Heart right ventricle (tissue), 16 donors: ENCODE results near the gene CNNM2. TPM values are rescaled to one million over a fixed set of nuclear protein-coding genes. Genes with fewer than 3 reads are reported as not detected.
A peak's percentile ranks its signal among the peaks of the same experiment; 100 is the strongest.

Experiments used
- ATAC-seq, 8 donors: fragments of 200-7000 bp; cut with Tn5 transposase; one replicate each; pipeline ENCODE4 v1.9.1; 2020; ENCODE audit warnings: mild to moderate bottlenecking in 8 of 8, moderate library complexity in 8 of 8, moderate number of reproducible peaks in 1 of 8
- DNase-seq, 2 donors: peaks; one replicate each; pipeline ENCODE4 v3.0.0-alpha.2; 2020
- H3K27ac ChIP-seq, 10 donors: fragments of 200-600 bp; sonication (generic) in 2 of 10; one replicate each; pipeline versions ENCODE4 v1.5.0 to v1.8.0; 2020 to 2022; ENCODE audit warnings: mild to moderate bottlenecking in 3 of 10
- H3K27me3 ChIP-seq, 7 donors: fragments of 200-600 bp; one replicate each; pipeline ENCODE4 v1.8.0; 2021 to 2022; ENCODE audit warnings: mild to moderate bottlenecking in 2 of 7
- H3K36me3 ChIP-seq, 9 donors: fragments of 200-600 bp; sonication (generic) in 1 of 9; one replicate each; pipeline versions ENCODE4 v1.5.0 to v1.8.0; 2020 to 2022; ENCODE audit warnings: mild to moderate bottlenecking in 2 of 9
- H3K4me1 ChIP-seq, 9 donors: fragments of 200-600 bp; sonication (generic) in 1 of 9; one replicate each; pipeline versions ENCODE4 v1.5.0 to v1.8.0; 2020 to 2022; ENCODE audit warnings: mild to moderate bottlenecking in 4 of 9
- H3K4me3 ChIP-seq, 10 donors: fragments of 200-600 bp; sonication (generic) in 2 of 10; one replicate each; pipeline versions ENCODE4 v1.5.0 to v1.8.0; 2020 to 2022; ENCODE audit warnings: mild to moderate bottlenecking in 7 of 10, moderate library complexity in 2 of 10
- H3K9me3 ChIP-seq, 11 donors: fragments of 200-600 bp in 10 of 11; sonication (generic) in 2 of 11; one replicate each; pipeline versions ENCODE4 v1.5.0 to v1.8.0; 2013 to 2022; ENCODE audit warnings: mild to moderate bottlenecking in 2 of 11, control low read depth in 1 of 11, moderate library complexity in 1 of 11
- CTCF ChIP-seq, 9 donors: fragments of 200-600 bp; sonication (generic) in 2 of 9; IDR thresholded peaks; one replicate each; pipeline versions ENCODE4 v1.5.0 to v1.8.0; 2021 to 2022; ENCODE audit warnings: antibody characterized with exemption in 9 of 9, mild to moderate bottlenecking in 5 of 9, moderate library complexity in 1 of 9
- WGBS, 2 donors: extraction: QIAGEN DNeasy Blood & Tissue Kit; methylation state at CpG; one replicate each; pipeline ENCODE4 v1.1.7; 2013; ENCODE audit warnings: inconsistent platforms in 1 of 2; 5-methylcytosine and 5-hydroxymethylcytosine counted together
- intact Hi-C, 10 donors: fragments of 100-400 bp; cut with DNase I; formaldehyde crosslinking; loops; one replicate each; pipeline versions ENCODE4 v1.11.1 to v1.14.2; 2022
- polyA plus RNA-seq, 2 donors: library from polyadenylated mRNA; stranded (reverse); fragments of 200-250 nt; gene quantifications; one replicate each; pipeline ENCODE4 v1.2.3, GENCODE V29; 2013
- total RNA-seq, 10 donors: library from RNA; stranded (reverse); fragmentation: NEBNext Ultra II Directional in 3 of 10; extraction: Animal tissue kit (Norgen Biotek cat#: 25700) in 3 of 10; gene quantifications; one replicate each; pipeline versions ENCODE4 v1.2.1 to v1.2.4, GENCODE V29; 2021 to 2023
- donor health status: Arrhythmogenic right ventricular cardiomyopathy.
- donor health status: ischemic (EF 13 %, LVEDD 7.1; RV severe dilation, severe dysfunction).
- donor health status: healthy with polysubstance abuse.
- donor health status: DM: no; HTN: yes; CAD: no.
- donor health status: DM: no; HTN: no; CAD: no.
- donor health status: ischemic (EF 25% LVEDD 6.9; RV normal size, moderate dysfunction).
- donor health status: ischemic (EF 25% LVEDD 5.7; RV mildly dilated, moderate dysfunction).
- donor health status: healthy.
- donor health status: DM: yes; HTN: yes; CAD: no.
- donor health status: Ischemic cardiomyopathy.
- donor health status: ischemic (EF 35%, LVEDD 5.7; RV mildly dilated, moderate dysfunction).
- donor health status: nonischemic (EF 11% LVEDD 7.7; RV severe dilation, severe dysfunction).
- donor health status: DM: yes; HTN: yes; CAD: no.
- donor health status: PGD.
- donor health status: ischemic (EF 29% LVEDD 5.4; RV normal size, mild dysfunction).
- donor health status: nonischemic (EF 23%, LVEDD 6.1; RV moderate dilation, normal function).

The CNNM2 gene
- total and polyA plus RNA-seq, 12 donors, result 1.3 to 5.3 (median 3.9) TPM

GRCh38 chr10:103055105-103055504 lies 137.0 kb downstream of the CNNM2 start:
- TF ChIP-seq CTCF (IDR thresholded peaks at IDR 0.05), result no peak
- WGBS, 2 donors, result 59 to 62% methylated on average over 4 of the region's 4 CpGs
- ATAC-seq (no peak), DNase-seq (no peak)
- intact Hi-C loops, result loop anchor here in 2 of 10 donors (2.0 to 5.0 kb wide), 2 partner anchors 127 to 134 kb away; no protein-coding TSS in a partner anchor
- peaks cover 0 to 11% (median 0%) of the 10 kb centered on the region in 9 donors for H3K36me3 ChIP-seq
- H3K4me3 ChIP-seq, result no peak overlapping the region
- H3K27me3 ChIP-seq, result no peaks in the 10 kb centered on the region
- H3K4me1 ChIP-seq, result peaks cover 0 to 52% (median 25%) of the 10 kb centered on the region in 9 donors
- peak overlapping the region in 2 of 10 donors; percentile 3 to 54 for H3K27ac ChIP-seq
- H3K9me3 ChIP-seq, result no peaks in the 10 kb centered on the region

DNA sequence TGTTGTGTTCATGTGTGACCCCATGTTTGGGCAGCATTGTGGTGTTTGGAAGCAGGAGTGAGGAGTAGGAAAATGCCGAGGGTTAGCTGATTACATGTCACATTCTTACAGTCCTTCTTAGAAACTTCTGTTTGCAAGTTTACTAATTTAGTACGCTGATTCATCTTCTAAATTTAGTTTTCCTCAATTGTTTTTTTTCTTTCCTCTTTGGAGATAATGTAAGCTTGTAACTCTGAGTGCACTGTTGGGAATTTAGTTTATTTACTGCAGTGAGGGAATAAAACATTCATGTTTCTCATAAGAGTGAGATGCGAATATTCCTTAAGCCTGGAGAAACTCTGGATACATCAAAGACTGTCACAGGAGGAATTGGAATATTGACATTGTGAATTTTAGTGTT lies 139.9 kb downstream of the CNNM2 start:
- H3K4me3 ChIP-seq, result no peak overlapping the region

DNA sequence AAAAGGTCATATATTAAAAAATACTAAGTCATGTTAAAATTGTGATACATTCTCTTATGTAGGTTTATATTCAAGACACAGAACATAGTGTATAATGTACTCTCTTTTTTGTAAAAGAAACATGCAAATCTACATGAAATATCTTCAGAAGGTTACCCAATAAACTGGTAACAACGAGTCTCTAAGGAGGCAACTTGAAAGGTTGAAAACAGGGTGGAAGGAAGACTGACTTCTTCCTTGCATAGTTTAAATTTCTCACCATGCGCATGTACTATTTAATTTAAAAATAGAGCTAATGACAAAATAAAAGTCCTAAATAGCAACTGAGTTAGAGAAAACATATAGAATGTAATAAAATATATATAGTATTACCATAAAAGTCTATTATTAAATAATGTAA lies 142.5 kb downstream of the CNNM2 start:
- no peaks in the 10 kb centered on the region for H3K9me3 ChIP-seq
- H3K27me3 ChIP-seq, result no peaks in the 10 kb centered on the region
- ATAC-seq (no peak), DNase-seq (no peak)
- no peak for TF ChIP-seq CTCF (IDR thresholded peaks at IDR 0.05)
- no peak overlapping the region for H3K4me3 ChIP-seq
- intact Hi-C loops, result loop anchor here in 6 of 10 donors (10.0 kb wide), 3 partner anchors 226 to 336 kb away; partner anchors contain the start of gene CYP17A1 (in 1 of the 6)
- peaks cover 0 to 7% (median 0%) of the 10 kb centered on the region in 9 donors for H3K36me3 ChIP-seq
- H3K4me1 ChIP-seq, result peaks cover 0 to 28% (median 9%) of the 10 kb centered on the region in 9 donors
- WGBS, 2 donors, result 76 to 85% methylated on average over 2 of the region's 2 CpGs
- H3K27ac ChIP-seq, result no peak overlapping the region

More for the DNA sequence above, 139.9 kb downstream of the CNNM2 start:
- TF ChIP-seq CTCF (IDR thresholded peaks at IDR 0.05), result no peak
- Histone ChIP-seq H3K36me3 (peaks cover 0 to 7% (median 0%) of the 10 kb centered on the region in 9 donors), H3K27me3 (no peaks in the 10 kb centered on the region), H3K9me3 (no peaks in the 10 kb centered on the region), H3K27ac (peak overlapping the region; percentile 24 to 90 (median 66)), H3K4me1 (peaks cover 0 to 52% (median 25%) of the 10 kb centered on the region in 9 donors)
- peak; percentile 26 to 74 (median 62) for ATAC-seq
- no peak for DNase-seq
- intact Hi-C loops, result loop anchor here in 2 of 10 donors (1.0 to 5.0 kb wide), 2 partner anchors 124 to 140 kb away; partner anchors contain the start of gene CNNM2 (in 1 of the 2)
- 44 to 47% methylated on average over 3 of the region's 3 CpGs for WGBS, 2 donors

DNA sequence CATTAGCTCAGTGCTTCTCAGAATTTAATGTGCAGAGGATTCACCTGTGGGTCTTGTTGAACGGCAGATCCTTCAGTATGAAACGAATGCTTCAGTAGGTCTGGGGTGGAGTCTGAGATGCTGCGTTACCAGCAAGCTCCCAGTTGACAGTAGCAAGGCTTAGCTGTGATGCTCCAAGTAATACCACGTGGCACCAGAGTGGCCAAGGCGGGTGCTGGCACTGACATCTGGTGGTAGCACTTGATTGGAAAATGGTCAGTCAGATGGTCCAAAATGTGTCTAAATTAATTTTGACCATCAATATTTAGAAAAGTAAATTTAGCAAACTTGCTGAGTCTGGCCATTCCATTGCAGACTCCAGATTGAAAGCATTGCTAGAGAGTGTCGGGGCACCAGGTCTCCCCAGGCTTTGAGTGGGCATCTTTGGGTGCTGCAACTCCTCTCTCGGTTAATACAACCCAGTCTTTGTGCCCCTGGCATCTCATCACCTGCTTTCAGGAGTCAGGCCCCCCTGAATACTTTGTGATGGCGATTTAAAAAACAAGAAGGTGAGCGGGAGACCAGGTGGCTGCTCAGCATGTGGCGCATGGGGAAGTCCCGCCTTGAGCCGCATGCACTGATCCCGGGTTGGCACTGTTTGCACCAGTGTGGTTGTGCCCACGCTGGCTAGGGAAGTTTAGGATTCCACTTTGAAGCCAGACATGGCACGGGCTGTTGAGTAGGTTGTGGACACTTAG lies 144.9 kb downstream of the CNNM2 start:
- Histone ChIP-seq H3K36me3 (peaks cover 0 to 4% (median 0%) of the 10 kb centered on the region in 9 donors), H3K27ac (no peak overlapping the region), H3K4me3 (no peak overlapping the region), H3K4me1 (peaks cover 0 to 10% (median 0%) of the 10 kb centered on the region in 9 donors), H3K27me3 (no peaks in the 10 kb centered on the region), H3K9me3 (no peaks in the 10 kb centered on the region)
- intact Hi-C loops, result loop anchor here in 6 of 10 donors (10.0 kb wide), 3 partner anchors 228 to 338 kb away; partner anchors contain the start of gene CYP17A1 (in 1 of the 6)
- ATAC-seq (peak in 2 of 8 donors; percentile 27 to 44), DNase-seq (no peak)
- 87% methylated on average over 15 of the region's 15 CpGs for WGBS, 2 donors
- TF ChIP-seq CTCF (IDR thresholded peaks at IDR 0.05), result peak in 6 of 9 donors; percentile 14 to 43 (median 30)
